Brain microvascular endothelial cell (primary cell): ENCODE data around the gene SLC44A3.
A peak's percentile ranks its signal among the peaks of the same experiment; 100 is the strongest.

Experiments
- DNase-seq: peaks from one replicate; pipeline ENCODE4 v3.0.0-alpha.2; 2020
- H3K27ac ChIP-seq: fragments of 250-450 bp; sonication (Bioruptor Pico); 2 replicates; pipeline ENCODE4 v1.5.1; 2020; ENCODE audit warnings: mild to moderate bottlenecking, moderate library complexity
- H3K27me3 ChIP-seq: fragments of 250-450 bp; sonication (Bioruptor Pico); replicated peaks from 2 replicates; pipeline ENCODE4 v1.5.1; 2020; ENCODE audit warnings: mild to moderate bottlenecking
- H3K36me3 ChIP-seq: fragments of 250-450 bp; sonication (Bioruptor Pico); replicated peaks from 2 replicates; pipeline ENCODE4 v1.5.1; 2020; ENCODE audit warnings: mild to moderate bottlenecking
- H3K4me3 ChIP-seq: 2 replicates; pipeline ENCODE4 v1.5.1; 2011; ENCODE audit warnings: low read depth, mild to moderate bottlenecking, control low read depth, low read length, moderate library complexity
- in situ Hi-C: cut with HindIII; loops from 2 replicates; pipeline ENCODE4 v1.10.0; 2017; ENCODE audit warnings: low sequenced_read_pairs, low pct_ligation_motif_present
- TF ChIP-seq, protein P1 (sequence below): IDR thresholded peaks from 2 replicates; pipeline ENCODE4 v1.5.1; 2011; ENCODE audit warnings: low read depth, mild to moderate bottlenecking, moderate library complexity, low read length, control low read depth, inconsistent platforms; ENCODE audit errors: missing control alignments

Gene SLC44A3

DNA sequence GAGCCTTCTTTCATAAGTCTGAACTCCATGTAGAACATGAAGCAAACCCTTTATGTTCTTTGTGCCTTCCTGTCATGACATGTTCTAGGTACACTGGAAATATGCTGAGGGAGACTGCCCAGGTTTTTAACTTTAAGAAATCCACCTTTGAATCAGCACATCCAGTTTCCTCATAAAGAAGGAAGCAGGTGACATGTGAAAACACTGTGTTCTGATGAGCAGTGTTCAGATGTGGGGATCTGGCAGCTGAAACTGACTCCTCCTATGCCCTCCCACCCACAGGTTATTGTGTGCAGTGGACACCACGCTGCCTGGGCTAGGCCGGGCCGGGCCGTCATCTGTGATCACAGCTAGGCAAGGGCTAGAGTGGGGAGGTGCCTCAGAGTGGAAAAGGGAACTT is 55.6 kb downstream of the SLC44A3 start:
- no peaks in the 10 kb centered on the region for H3K36me3 ChIP-seq
- no peak overlapping the region for H3K27ac ChIP-seq
- TF ChIP-seq, protein P1, sequence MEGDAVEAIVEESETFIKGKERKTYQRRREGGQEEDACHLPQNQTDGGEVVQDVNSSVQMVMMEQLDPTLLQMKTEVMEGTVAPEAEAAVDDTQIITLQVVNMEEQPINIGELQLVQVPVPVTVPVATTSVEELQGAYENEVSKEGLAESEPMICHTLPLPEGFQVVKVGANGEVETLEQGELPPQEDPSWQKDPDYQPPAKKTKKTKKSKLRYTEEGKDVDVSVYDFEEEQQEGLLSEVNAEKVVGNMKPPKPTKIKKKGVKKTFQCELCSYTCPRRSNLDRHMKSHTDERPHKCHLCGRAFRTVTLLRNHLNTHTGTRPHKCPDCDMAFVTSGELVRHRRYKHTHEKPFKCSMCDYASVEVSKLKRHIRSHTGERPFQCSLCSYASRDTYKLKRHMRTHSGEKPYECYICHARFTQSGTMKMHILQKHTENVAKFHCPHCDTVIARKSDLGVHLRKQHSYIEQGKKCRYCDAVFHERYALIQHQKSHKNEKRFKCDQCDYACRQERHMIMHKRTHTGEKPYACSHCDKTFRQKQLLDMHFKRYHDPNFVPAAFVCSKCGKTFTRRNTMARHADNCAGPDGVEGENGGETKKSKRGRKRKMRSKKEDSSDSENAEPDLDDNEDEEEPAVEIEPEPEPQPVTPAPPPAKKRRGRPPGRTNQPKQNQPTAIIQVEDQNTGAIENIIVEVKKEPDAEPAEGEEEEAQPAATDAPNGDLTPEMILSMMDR = no peak
- in situ Hi-C loops = no loop called here
- no peaks in the 10 kb centered on the region for H3K27me3 ChIP-seq
- DNase-seq = no peak
- no peak overlapping the region for H3K4me3 ChIP-seq

DNA sequence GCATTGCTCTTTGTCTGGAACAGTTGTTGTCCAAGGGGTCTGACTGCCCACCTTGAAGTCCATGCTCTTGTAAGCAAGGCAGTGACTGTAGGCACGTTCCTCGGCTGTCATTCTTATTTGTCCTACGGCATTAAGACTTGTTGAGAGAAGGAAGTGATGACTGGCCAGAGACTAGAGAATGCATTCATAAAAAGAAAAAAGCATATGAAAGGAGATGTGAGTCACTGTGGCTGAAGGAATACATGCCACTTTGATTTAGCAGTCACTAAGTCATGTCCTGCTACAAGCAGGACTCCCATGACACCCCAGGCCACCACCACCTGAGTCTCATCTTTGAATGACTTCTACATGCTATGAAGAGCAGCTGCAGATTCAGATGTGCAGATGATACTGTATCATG is 56.2 kb downstream of the SLC44A3 start:
- in situ Hi-C loops = no loop called here
- no peak overlapping the region for H3K4me3 ChIP-seq
- TF ChIP-seq, protein P1 = no peak

DNA sequence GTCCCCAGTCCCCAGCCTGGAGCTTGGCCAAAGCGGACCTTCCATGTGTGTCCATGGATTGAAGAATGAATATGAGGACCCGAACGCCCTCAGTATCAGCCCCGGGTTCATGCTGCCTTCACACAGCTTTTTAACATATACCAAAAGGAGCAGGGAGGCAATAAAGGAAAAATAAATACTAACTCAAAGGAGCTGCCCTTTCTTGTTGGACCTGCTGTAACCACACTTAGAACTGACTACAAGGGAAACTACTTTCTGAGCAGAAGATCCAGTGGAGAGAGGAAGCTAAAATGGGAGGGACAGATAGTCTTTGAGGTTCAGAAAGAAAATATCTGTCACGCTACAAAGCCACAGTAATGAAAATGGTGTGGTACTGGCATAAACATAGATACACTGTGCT is 58.2 kb downstream of the SLC44A3 start:
- Histone ChIP-seq H3K27ac (no peak overlapping the region), H3K27me3 (no peaks in the 10 kb centered on the region), H3K36me3 (no peaks in the 10 kb centered on the region), H3K4me3 (no peak overlapping the region)
- no peak for DNase-seq
- in situ Hi-C loops = no loop called here
- TF ChIP-seq, protein P1 = no peak

More for the DNA sequence above, 56.2 kb downstream of the SLC44A3 start:
- no peaks in the 10 kb centered on the region for H3K27me3 ChIP-seq
- H3K27ac ChIP-seq = no peak overlapping the region
- DNase-seq = peak; percentile 46
- H3K36me3 ChIP-seq = no peaks in the 10 kb centered on the region

DNA sequence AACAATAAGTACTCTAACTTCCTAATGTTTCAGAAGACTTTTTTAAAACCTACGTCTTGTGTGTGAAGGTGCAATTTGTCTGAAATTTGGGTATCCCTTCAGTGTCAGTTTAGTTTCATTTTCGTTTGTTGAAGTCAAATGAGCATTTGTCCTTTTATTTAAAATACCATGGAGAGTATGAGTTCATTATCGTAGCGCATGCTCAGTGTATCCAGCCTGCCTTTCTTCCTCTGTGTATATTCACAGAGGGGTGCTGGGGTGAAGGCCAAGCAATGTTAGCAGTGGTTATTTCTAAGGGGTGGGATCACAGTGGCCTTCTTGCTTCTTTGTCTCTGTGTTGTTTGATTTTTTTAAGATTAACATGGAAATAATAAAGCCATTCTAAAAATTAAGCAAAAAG is 63.5 kb downstream of the SLC44A3 start:
- Histone ChIP-seq H3K36me3 (no peaks in the 10 kb centered on the region), H3K27ac (peak overlapping the region; percentile 41), H3K4me3 (no peak overlapping the region), H3K27me3 (no peaks in the 10 kb centered on the region)
- in situ Hi-C loops = no loop called here
- DNase-seq = peak; percentile 49
- TF ChIP-seq, protein P1 = no peak

DNA sequence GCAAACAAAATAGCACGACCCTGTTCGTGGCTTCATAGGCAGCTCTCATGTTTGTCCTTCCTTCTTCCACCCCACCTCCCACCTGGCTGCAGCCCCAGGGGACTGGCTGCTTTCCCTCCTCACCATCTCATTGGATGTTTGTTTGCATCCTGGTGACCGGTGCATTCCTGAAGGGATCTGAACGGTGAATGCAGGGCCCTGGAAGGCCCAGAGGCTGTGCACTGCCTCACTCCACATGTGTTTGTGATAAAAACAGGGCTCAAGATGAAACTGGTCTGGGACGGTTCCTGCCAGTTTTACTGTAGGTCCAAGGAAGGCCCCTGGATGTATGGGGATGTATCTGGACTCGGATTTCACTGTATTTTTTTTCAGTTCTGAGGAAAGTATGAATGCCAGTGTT is 63.9 kb downstream of the SLC44A3 start:
- H3K27ac ChIP-seq = peak overlapping the region; percentile 41

DNA sequence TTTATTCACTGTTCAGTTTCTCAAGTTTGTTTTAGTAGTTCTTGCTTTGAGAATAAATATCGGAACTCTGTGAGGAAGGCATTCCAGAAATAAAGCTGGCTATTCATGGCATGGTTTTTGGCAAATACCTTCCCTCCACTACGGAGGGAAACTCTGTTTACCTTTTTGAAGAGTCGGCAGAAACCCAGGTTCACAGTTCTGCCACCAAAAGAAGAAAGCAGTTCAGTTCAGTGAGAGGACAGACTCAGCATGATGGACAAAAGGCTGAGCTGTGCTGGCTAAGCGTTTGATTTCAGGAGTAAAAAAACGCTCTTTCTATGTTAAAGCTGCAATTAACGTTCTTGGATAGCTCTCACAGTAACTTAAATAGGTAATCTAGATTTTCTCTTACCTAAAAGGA is 64.3 kb downstream of the SLC44A3 start:
- TF ChIP-seq, protein P1 = no peak
- in situ Hi-C loops = no loop called here
- H3K36me3 ChIP-seq = no peaks in the 10 kb centered on the region
- peak overlapping the region; percentile 41 for H3K27ac ChIP-seq
- no peaks in the 10 kb centered on the region for H3K27me3 ChIP-seq
- H3K4me3 ChIP-seq = no peak overlapping the region
- DNase-seq = no peak

More for the DNA sequence above, 63.9 kb downstream of the SLC44A3 start:
- H3K27me3 ChIP-seq = no peaks in the 10 kb centered on the region
- in situ Hi-C loops = no loop called here
- H3K36me3 ChIP-seq = no peaks in the 10 kb centered on the region
- no peak overlapping the region for H3K4me3 ChIP-seq
- DNase-seq = peak; percentile 61
- TF ChIP-seq, protein P1 = no peak
